NB4 (cell line): ENCODE measurements around the gene ABCD1.

Experiments
- CTCF ChIP-seq: IDR thresholded peaks from one replicate; pipeline ENCODE4 v1.5.1; 2012; ENCODE audit warnings: low read depth, low read length
- POLR2A ChIP-seq: IDR thresholded peaks from 2 replicates; pipeline ENCODE4 v1.6.1; 2011; ENCODE audit warnings: mild to moderate bottlenecking; ENCODE audit not compliant: insufficient read length; ENCODE audit errors: extremely low read depth

GRCh38 chrX:153733651-153734240 is 9.1 kb downstream of the ABCD1 start:
- TF ChIP-seq CTCF = no peak
- TF ChIP-seq POLR2A = no peak
